GM12892 (cell line): Measurements from ENCODE around the gene SLC28A1.

Source experiments
- DNase-seq: peaks from one replicate; pipeline ENCODE4 v3.0.0; 2011; ENCODE audit not compliant: insufficient read length
- FAIRE-seq: peaks from 2 replicates; lab custom pipeline; 2011; peaks lifted over from hg19 to GRCh38; lab: Jason Lieb, UNC
- POLR2A ChIP-seq: IDR thresholded peaks from 2 replicates; pipeline ENCODE4 v1.6.1; 2011; ENCODE audit warnings: low read depth, low read length, control low read depth
- POLR2AphosphoS5 ChIP-seq: IDR thresholded peaks from 2 replicates; pipeline ENCODE4 v1.6.1; 2011; ENCODE audit warnings: low read depth, low read length, control low read depth
- TAF1 ChIP-seq: IDR thresholded peaks from 2 replicates; pipeline ENCODE4 v1.6.1; 2011; ENCODE audit warnings: low read depth, mild to moderate bottlenecking, control low read depth, low read length, borderline replicate concordance

SLC28A1 gene

DNA sequence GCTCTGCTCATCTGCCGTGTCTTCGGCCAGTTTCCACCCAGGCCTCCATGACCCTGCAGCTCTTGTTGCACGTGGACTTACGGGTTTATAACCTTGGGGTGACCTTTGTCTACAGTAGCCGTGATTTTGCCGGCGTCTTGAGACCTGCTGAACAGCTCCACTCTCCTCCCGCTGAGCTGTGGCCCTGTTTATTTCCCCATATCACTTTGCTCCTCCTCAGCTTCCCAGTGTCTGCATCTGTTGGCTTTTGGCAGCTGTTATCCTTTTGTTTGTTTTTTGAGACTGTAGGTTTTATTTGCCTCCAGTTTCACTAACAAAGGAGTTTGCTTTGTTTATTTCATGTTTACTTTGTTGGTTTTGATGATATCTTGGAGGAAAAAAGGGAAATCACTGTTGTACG, 29.3 kb upstream of the SLC28A1 start:
- TF ChIP-seq POLR2AphosphoS5 (no peak), TAF1 (no peak), POLR2A (no peak)
- no peak for FAIRE-seq
- no peak for DNase-seq

DNA sequence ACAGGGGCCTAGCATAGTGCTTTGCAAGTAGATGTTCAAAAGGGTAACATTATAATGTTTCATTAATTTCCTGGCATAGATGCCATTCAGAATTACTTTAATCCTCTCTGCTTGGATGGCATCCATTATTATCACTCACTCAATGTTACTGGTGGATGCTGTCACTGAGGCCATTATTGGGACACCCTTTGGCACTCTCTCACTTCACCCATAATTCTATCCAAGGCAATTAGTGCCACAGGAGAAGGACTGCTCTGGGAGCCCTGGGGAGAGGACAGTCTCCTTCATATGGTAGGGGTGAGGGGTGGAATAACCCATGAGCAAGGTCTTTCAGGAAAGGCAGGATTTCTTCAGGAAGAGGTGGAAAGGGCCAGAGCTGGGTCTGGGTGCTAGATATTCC, 28.7 kb upstream of the SLC28A1 start:
- FAIRE-seq = no peak
- no peak for DNase-seq
- TF ChIP-seq POLR2A = no peak
- no peak for TF ChIP-seq POLR2AphosphoS5
- no peak for TF ChIP-seq TAF1

DNA sequence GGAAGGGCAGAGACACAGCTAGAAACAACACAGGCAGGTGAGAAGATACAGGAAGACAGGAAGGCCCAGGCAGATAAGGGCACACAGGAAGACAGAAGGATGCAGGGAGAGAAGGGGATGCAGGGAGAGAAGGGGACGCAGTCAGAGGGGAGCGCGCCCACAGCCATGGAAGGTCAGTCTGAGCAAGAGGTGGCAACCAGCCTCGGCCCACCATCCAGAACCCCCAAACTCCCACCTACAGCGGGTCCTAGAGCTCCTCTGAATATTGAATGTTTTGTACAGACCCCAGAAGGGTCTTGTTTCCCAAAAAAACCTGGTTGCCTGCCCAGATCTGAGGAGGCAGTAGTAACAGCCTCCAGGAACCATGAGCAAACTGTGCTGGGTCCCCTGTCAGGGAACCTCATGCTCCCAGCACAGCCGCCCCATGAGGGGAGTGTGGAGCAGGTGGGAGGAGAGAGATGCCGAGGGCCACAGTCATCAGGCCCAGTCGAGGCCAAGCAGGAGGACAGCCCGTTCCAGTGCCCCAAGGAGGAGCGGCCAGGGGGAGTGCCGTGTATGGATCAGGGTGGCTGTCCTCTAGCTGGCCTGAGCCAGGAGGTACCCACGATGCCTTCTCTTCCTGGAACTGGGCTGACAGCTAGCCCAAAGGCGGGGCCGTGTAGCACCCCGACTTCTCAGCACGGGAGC, 27.6 kb upstream of the SLC28A1 start:
- TF ChIP-seq POLR2AphosphoS5 (no peak), POLR2A (no peak), TAF1 (no peak)
- FAIRE-seq (no peak), DNase-seq (no peak)

DNA sequence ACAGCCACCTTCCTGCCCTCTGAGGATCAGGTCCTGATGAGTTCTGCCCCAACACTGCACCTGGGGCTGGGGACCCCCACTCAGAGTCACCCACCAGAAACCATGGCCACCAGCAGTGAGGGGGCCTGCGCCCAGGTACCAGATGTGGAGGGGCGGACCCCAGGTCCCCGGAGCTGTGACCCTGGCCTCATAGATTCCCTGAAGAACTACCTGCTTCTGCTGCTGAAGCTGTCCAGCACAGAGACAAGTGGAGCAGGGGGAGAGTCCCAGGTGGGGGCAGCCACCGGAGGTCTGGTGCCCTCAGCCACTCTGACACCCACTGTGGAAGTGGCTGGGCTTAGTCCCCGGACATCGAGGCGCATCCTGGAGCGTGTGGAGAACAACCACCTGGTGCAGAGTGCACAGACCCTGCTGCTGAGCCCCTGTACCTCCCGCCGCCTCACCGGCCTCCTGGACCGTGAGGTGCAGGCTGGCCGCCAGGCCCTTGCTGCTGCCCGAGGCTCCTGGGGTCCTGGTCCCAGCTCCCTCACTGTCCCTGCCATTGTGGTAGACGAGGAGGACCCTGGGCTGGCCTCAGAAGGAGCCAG, 27.0 kb upstream of the SLC28A1 start:
- DNase-seq (no peak), FAIRE-seq (no peak)
- TF ChIP-seq POLR2AphosphoS5 = no peak

DNA sequence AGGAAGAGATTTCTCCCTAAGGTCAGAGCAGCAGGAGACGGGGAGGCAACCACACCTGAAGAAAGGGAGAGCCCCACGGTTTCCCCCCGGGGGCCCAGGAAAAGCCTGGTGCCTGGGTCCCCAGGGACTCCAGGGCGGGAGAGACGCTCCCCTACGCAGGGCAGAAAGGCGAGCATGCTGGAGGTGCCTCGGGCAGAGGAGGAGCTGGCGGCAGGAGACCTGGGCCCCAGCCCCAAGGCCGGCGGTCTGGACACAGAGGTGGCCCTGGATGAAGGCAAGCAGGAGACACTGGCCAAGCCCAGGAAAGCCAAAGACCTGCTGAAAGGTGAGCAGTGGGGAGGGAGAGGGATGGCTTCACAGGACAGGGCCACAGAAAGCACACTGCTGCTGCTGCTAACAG, 26.2 kb upstream of the SLC28A1 start:
- no peak for TF ChIP-seq POLR2A
- TF ChIP-seq TAF1 = no peak
- TF ChIP-seq POLR2AphosphoS5 = no peak
- DNase-seq = no peak
- no peak for FAIRE-seq

DNA sequence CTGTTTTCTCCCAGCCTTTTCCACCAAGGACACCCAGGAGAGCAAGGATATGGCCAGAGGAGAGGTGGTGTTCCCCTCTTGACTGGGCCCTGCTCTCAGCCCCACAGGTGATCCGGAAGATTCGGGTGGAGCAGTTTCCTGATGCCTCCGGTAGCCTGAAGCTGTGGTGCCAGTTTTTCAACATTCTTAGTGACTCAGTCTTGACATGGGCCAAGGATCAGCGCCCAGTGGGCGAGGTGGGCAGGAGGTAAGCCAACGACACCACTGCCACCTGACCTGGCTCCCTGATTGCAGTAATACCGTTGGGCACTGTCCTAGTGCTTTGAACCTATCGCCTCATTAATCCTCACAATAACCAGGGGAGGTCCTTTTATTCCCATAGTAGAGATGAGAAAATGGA, 25.3 kb upstream of the SLC28A1 start:
- TF ChIP-seq TAF1 = no peak
- no peak for DNase-seq
- no peak for FAIRE-seq

DNA sequence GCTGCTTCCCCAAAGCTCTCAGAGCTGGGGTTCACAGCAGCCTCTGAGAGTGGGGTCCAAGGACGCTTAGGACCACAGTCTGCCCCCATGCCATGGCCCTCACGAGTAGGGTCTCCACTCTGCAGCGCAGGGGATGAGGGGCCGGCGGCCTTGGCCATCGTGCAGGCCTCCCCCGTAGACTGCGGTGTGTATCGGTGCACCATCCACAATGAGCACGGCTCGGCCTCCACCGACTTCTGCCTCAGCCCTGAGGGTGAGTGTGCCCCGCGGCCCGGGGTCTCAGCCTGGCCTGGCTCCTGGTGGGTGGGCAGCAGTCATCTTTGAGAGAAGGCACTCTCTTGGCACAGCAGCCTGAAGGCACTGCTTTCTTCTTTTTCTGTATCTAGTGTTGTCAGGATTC, 24.8 kb upstream of the SLC28A1 start:
- FAIRE-seq = no peak
- TF ChIP-seq POLR2AphosphoS5 = no peak
- no peak for TF ChIP-seq POLR2A
- TF ChIP-seq TAF1 = no peak
- DNase-seq = no peak

DNA sequence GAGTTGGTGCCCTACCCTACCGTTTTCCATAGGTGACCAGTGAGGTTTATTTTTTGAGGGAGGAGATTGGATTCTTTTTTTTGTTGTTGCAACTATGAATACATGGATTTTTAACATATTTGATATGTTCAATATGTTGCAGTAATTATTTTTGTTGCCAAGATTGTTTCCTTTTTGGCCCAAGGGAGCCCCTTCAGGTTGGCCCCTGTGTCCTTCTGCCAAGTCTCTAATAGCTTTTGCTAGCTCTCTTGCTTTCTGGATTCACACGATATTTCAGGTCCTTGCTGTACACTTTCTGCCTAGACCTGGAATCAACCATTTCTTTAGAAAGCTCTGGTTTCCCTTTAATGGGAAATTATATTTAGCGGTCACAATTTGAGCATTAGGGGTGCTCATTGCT, 22.7 kb upstream of the SLC28A1 start:
- TF ChIP-seq TAF1 (no peak), POLR2A (no peak)
- no peak for FAIRE-seq

DNA sequence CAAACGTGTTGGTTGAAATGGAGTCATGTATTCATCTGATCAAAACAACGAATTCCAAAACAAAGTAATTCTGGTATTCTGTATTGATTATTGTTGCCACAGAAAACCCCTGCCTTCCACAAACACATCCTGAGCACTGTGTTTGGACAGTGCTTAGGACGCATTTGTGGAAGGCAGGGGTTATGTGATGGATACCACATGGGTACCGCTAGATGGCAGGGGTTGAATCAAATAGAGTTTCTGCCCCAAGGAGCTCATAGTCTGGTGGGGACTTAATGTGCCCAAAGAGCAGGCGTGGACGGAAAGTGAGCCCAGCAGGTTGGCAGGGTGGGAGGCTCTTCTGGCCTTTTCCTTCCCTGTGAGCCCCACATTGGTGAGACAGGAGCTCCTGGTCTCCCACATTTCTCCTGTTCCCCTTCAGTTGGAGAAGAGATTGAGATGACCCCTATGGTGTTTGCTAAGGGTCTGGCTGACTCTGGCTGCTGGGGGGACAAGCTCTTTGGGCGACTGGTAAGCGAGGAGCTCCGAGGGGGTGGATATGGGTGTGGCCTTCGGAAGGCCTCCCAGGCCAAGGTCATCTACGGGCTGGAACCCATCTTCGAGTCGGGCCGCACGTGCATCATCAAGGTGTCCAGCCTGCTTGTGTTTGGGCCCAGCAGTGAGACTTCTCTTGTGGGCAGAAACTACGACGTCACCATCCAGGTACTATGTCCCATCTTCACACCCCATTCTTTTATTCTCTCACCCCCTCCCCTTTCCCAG, 22.1 kb upstream of the SLC28A1 start:
- no peak for DNase-seq
- no peak for FAIRE-seq
- TF ChIP-seq POLR2A (no peak), POLR2AphosphoS5 (no peak), TAF1 (no peak)

More for the DNA sequence above, 22.7 kb upstream of the SLC28A1 start:
- no peak for DNase-seq

DNA sequence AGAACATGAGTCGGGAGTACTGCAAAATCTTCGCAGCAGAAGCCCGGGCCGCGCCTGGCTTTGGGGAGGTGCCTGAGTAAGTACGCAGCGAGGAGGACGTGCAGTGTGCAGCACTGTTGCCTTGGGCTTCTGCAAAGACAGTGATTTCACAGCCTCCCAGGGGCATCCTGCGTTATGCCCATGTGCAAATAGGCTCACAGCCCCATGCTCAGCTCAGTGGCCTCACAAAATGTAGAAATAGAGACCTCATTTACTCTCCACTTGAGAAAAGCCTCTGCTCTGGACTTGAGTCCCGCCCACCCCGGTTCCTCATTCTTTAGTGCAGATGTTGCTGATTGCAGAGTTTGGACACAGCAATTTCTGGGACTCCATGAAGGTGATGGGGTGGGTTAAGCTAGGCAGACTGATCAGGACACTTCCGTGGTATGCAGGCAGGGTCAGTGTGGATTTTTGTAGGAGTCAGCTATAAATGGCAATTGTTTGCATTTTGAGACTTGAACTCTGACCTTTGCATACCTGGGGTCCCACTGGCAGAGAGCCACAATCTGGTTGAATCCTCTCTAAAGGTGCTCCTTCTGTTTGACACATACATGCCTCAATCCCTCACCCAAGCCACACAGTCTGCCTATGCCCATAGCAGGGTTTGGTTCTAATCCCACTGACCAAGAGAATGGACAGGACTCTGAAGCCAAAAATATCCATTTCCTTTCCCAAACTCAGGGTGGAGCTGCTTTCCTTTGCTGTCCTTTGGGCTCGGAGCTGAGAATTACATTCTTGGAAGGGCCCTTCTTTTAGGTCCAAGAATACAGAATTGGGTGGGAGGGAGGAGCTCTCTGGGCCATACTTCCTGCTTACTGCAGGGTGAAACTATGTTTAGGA, 20.7 kb upstream of the SLC28A1 start:
- DNase-seq = no peak
- no peak for FAIRE-seq
- TF ChIP-seq POLR2A = no peak
- TF ChIP-seq TAF1 = no peak
- TF ChIP-seq POLR2AphosphoS5 = no peak

DNA sequence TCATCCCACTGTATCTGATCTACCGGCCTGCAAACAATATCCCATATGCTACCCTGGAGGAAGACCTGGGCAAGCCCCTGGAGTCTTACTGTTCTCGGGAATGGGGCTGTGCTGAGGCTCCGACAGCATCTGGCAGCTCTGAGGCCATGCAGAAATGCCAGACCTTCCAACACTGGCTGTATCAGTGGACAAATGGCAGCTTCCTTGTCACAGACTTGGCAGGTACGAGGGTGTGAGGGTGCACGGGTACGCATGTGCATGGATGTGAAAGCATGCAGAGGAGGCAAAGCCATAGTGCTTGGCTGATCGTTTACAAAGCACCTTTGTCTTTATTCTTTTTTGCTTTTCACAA, 20.0 kb upstream of the SLC28A1 start:
- DNase-seq = no peak
- no peak for FAIRE-seq
- TF ChIP-seq POLR2A (no peak), TAF1 (no peak), POLR2AphosphoS5 (no peak)

DNA sequence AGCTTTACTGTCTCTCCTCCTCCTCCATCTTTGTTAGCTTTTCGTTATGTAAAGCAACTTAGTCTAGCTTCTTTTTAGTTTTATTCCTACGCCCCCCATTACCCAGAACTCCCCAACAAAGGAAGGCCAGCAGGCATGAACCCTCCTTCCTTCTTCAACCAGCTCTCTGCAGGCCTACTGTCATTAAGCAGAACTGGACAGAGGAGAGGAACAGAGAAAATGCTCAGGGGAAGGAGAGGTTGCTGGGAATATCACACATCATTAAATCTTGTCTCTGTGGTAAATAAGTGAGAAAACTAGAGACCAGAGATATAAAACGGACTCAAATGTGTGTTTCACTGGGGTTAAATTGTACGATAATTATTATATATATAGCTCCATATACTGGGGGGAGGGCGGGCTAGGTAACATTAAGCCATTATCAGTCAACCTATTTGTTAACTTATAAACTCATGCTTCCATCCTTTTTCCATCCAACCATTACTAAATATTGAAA, 19.3 kb upstream of the SLC28A1 start:
- no peak for TF ChIP-seq POLR2A
- TF ChIP-seq TAF1 = no peak
- no peak for TF ChIP-seq POLR2AphosphoS5
- FAIRE-seq = no peak
- no peak for DNase-seq
